Measurements from ENCODE around the gene FGD1. TPM values are rescaled to one million over a fixed set of nuclear protein-coding genes. Genes with fewer than 3 reads are reported as not detected.
A peak's percentile ranks its signal among the peaks of the same experiment; 100 is the strongest.
"Not testable (repeated sequence)": the region's sequence is repeated elsewhere in the genome, so short reads cannot be mapped to it uniquely, and the experiment has no call there.

The FGD1 gene
- under 1 TPM in 1 of 2 experiments, not detected in 1; 0.11 TPM for total RNA-seq
- 1 to 10 TPM in 1 of 2 donors, under 1 TPM in 1; 0.80 to 1.2 TPM for polyA plus RNA-seq

DNA sequence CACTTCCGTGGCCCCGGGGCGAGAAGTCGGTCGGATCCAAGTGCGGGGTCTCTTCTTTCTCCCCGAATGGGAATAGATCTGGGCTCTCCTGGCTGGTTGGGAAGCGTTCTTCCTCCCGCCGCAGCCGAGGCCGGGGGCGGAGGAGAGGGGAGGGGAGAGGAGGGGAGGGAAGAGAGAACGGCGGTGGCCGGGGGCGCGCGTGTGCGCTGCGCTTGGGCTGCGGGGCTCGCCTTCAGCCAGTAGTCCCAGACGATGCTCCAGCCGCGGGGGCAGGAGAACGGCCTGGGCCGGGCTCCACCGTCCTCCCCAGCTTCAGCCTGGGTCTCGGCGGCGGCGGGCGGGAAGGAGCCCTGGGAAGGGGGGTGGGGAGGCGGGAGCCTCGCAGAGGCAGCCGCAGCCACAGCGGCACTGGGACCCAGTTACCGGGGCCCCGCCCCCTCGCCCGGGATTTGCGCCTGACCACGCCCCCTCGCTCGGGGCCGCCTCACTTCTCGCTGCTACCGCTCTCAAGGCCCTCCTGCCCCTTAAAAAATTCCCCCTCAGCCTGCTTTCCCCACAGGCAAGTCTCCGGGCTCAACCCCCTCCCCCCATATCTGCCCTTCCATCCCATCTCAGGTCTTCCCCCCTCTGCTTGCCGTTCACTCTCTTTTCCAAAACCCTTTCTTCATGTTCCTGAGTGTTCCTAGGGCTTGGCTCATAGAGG, at the start of gene FGD1:
FGD1 (minus strand) TSS at position 421 of the 703 bp plus-strand sequence. CDS start 802 bp downstream, outside the sequence.
- no peaks in the 10 kb centered on the region for H3K9me3 ChIP-seq (ENCODE audit: control insufficient read depth in 1 of 2, low read length in 2 of 2)
- H3K4me1 ChIP-seq (ENCODE audit: insufficient read depth, low read length): no peaks in the 10 kb centered on the region
- ChIA-PET POLR2A (ENCODE audit: partially characterized antibody) (no interaction called here), CTCF (ENCODE audit: partially characterized antibody) (no interaction called here)
- DNase-seq: peak in 4 of 5 donors; percentile 2 to 12 (median 10)
- intact Hi-C loops (cut with micrococcal nuclease): no loop called here
- H3K4me3 ChIP-seq (ENCODE audit: low read length in 2 of 2): peak within 1 kb of the TSS in 1 of 2 donors; percentile 5
- Mint-ChIP-seq H3K4me3 (peak within 1 kb of the TSS; percentile 55 to 77 (median 74)), H3K36me3 (no peaks in the 10 kb centered on the region), H3K9me3 (peaks cover 0 to 4% (median 0%) of the 10 kb centered on the region in 8 donors), H3K27ac (peak within 1 kb of the TSS in 1 of 7 donors; percentile 0), H3K4me1 (peaks cover 0 to 6% (median 1%) of the 10 kb centered on the region in 4 donors), H3K27me3 (peaks cover 11 to 18% of the 10 kb centered on the region in 2 donors)
- H3K36me3 ChIP-seq (ENCODE audit: insufficient read depth, low read length): no peaks in the 10 kb centered on the region
- no peak within 1 kb of the TSS for H3K27ac ChIP-seq (ENCODE audit: low read depth, low read length)
- no peaks in the 10 kb centered on the region for H3K27me3 ChIP-seq (ENCODE audit: insufficient read depth, low read length)

DNA sequence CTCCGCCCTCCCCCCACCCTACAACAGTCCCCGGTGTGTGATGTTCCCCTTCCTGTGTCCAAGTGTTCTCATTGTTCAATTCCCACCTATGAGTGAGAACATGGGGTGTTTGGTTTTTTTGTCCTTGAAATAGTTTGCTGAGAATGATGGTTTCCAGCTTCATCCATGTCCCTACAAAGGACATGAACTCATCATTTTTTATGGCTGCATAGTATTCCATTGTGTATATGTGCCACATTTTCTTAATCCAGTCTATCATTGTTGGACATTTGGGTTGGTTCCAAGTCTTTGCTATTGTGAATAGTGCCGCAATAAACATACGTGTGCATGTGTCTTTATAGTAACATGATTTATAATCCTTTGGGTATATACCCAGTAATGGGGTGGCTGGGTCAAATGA, 46.2 kb upstream of the FGD1 start:
- H3K27ac ChIP-seq (ENCODE audit: low read depth, low read length); H3K27me3 Mint-ChIP-seq; H3K4me1 ChIP-seq (ENCODE audit: insufficient read depth, low read length); H3K4me3 ChIP-seq (ENCODE audit: low read length in 2 of 2); intact Hi-C loops (cut with micrococcal nuclease); CTCF ChIA-PET (ENCODE audit: partially characterized antibody); H3K9me3 Mint-ChIP-seq; H3K27ac Mint-ChIP-seq; H3K4me1 Mint-ChIP-seq; POLR2A ChIA-PET (ENCODE audit: partially characterized antibody); DNase-seq; H3K4me3 Mint-ChIP-seq; H3K27me3 ChIP-seq (ENCODE audit: insufficient read depth, low read length); H3K9me3 ChIP-seq (ENCODE audit: control insufficient read depth in 1 of 2, low read length in 2 of 2): not testable (repeated sequence)
- peaks cover 32 to 42% of the 10 kb centered on the region in 2 donors for H3K36me3 Mint-ChIP-seq
- H3K36me3 ChIP-seq (ENCODE audit: insufficient read depth, low read length): peaks cover 46% of the 10 kb centered on the region

DNA sequence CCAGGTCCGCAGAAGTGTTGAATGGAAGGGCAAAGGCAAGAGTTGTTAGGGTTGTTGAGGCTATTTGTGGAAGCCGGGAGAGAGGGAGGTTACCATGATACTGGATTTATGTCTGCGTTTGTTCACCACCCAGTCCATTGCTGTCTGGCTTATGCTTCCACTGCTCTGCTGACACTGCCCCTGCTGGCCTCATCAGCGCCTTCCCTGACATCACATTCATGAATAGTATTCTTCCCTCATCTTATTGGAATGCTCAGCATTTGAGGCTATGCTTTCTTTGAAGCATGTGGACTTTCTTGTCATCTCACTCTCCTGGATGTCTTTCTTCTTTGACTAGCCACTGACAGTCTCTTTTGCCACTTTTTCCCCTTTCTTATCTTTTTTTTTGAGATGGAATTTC, 44.3 kb upstream of the FGD1 start:
- Mint-ChIP-seq H3K36me3 (peaks cover 32 to 40% of the 10 kb centered on the region in 2 donors), H3K9me3 (no peaks in the 10 kb centered on the region), H3K4me3 (no peak overlapping the region), H3K27ac (peak overlapping the region in 2 of 7 donors; percentile 10 to 12), H3K4me1 (peaks cover 0 to 3% (median under 1%) of the 10 kb centered on the region in 4 donors), H3K27me3 (no peaks in the 10 kb centered on the region)
- Histone ChIP-seq H3K9me3 (ENCODE audit: control insufficient read depth in 1 of 2, low read length in 2 of 2) (no peaks in the 10 kb centered on the region), H3K4me3 (ENCODE audit: low read length in 2 of 2) (no peak overlapping the region), H3K27me3 (ENCODE audit: insufficient read depth, low read length) (no peaks in the 10 kb centered on the region), H3K27ac (ENCODE audit: low read depth, low read length) (no peak overlapping the region), H3K4me1 (ENCODE audit: insufficient read depth, low read length) (no peaks in the 10 kb centered on the region), H3K36me3 (ENCODE audit: insufficient read depth, low read length) (peaks cover 40% of the 10 kb centered on the region)
- no peak for DNase-seq
- intact Hi-C loops (cut with micrococcal nuclease): no loop called here
- CTCF ChIA-PET (ENCODE audit: partially characterized antibody): no interaction called here
- POLR2A ChIA-PET (ENCODE audit: partially characterized antibody): no interaction called here

DNA sequence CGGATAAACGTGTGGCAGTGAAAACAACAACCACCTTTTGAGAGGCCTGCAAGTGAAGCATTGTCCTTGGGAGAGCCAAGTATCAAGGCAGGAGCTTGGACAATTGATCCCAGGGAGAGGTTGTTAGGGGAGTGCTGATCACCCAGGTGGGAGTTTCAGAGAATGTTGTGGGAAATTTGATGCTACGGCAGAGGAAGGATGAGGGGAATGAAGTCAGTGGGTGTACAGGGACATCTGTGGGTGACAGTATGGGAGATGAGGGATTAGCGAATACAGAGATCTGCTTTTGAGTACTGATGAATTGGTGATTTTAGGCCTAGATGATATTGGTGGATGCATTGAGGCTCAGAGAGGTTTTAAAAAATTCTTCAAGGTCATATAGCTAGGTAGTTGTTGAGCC, 38.2 kb upstream of the FGD1 start:
- H3K4me1 ChIP-seq (ENCODE audit: insufficient read depth, low read length): peaks cover 34% of the 10 kb centered on the region
- peak overlapping the region in 2 of 7 donors; percentile 20 to 42 for H3K27ac Mint-ChIP-seq
- H3K4me3 Mint-ChIP-seq: peak overlapping the region in 5 of 8 donors; percentile 25 to 77 (median 50)
- ChIA-PET POLR2A (ENCODE audit: partially characterized antibody) (no interaction called here), CTCF (ENCODE audit: partially characterized antibody) (no interaction called here)
- no peak overlapping the region for H3K4me3 ChIP-seq (ENCODE audit: low read length in 2 of 2)
- H3K27me3 Mint-ChIP-seq: no peaks in the 10 kb centered on the region
- H3K36me3 Mint-ChIP-seq: peaks cover 7 to 29% of the 10 kb centered on the region in 2 donors
- H3K27ac ChIP-seq (ENCODE audit: low read depth, low read length): no peak overlapping the region
- no peak for DNase-seq
- intact Hi-C loops (cut with micrococcal nuclease): loop anchor here (5.0 kb wide), 1 partner anchor 177 kb away; the partner anchor contains the start of gene WNK3
- no peaks in the 10 kb centered on the region for H3K9me3 ChIP-seq (ENCODE audit: control insufficient read depth in 1 of 2, low read length in 2 of 2)
- H3K4me1 Mint-ChIP-seq: peaks cover 21 to 42% (median 32%) of the 10 kb centered on the region in 4 donors
- H3K27me3 ChIP-seq (ENCODE audit: insufficient read depth, low read length): no peaks in the 10 kb centered on the region
- H3K36me3 ChIP-seq (ENCODE audit: insufficient read depth, low read length): peaks cover 17% of the 10 kb centered on the region
- H3K9me3 Mint-ChIP-seq: peaks cover 0 to 6% (median 2%) of the 10 kb centered on the region in 8 donors

DNA sequence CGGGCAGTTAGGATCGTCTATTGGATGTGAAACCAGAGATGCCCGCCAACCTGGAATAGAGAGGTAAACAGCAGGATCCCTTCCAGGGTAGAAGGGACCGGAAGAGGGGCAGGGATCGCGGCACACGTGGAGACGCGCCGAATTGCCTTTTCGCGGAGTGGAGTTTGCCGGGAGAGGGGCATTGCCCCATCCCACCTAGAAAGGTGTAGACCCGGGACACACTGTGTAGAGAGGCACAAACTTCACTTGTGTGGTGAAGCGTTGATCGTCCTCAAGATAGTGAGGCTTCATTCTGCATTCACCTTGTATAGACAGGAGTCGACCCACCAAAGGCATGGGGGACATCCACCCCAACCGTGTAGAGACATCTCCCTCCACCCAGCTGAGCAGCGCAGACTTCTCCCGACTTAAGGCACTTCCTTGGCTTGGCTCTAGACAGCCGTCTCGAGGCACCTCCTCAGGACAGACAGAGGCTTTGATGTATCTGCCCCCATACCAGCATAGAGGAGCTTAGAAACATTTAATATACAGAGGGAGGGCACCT, 34.4 kb upstream of the FGD1 start:
- no peaks in the 10 kb centered on the region for H3K27me3 Mint-ChIP-seq
- DNase-seq: peak in 2 of 5 donors; percentile 1 to 42
- peaks cover 21 to 47% (median 32%) of the 10 kb centered on the region in 4 donors for H3K4me1 Mint-ChIP-seq
- H3K9me3 Mint-ChIP-seq: peaks cover 0 to 11% (median 4%) of the 10 kb centered on the region in 8 donors
- H3K27ac ChIP-seq (ENCODE audit: low read depth, low read length): peak overlapping the region; percentile 73
- intact Hi-C loops (cut with micrococcal nuclease): loop anchor here (1.0 to 5.0 kb wide), 5 partner anchors 90 to 486 kb away; partner anchors contain the start of genes PHF8, TSR2 and WNK3
- no peaks in the 10 kb centered on the region for H3K36me3 ChIP-seq (ENCODE audit: insufficient read depth, low read length)
- CTCF ChIA-PET (ENCODE audit: partially characterized antibody): interaction anchor here (1.5 kb wide), 1 partner anchor 90 kb away, joined by 3 read pairs; the partner anchor contains the start of gene TSR2
- H3K36me3 Mint-ChIP-seq: peaks cover 7 to 22% of the 10 kb centered on the region in 2 donors
- POLR2A ChIA-PET (ENCODE audit: partially characterized antibody): interaction anchor here (1.0 to 4.1 kb wide), 10 partner anchors 90 to 847 kb away, joined by 3 to 44 read pairs (median 6); partner anchors contain the start of genes APEX2, FAM120C, PHF8 and TSR2
- no peaks in the 10 kb centered on the region for H3K27me3 ChIP-seq (ENCODE audit: insufficient read depth, low read length)
- peak overlapping the region; percentile 90 to 97 (median 94) for H3K27ac Mint-ChIP-seq
- peaks cover 34% of the 10 kb centered on the region for H3K4me1 ChIP-seq (ENCODE audit: insufficient read depth, low read length)
- H3K4me3 ChIP-seq (ENCODE audit: low read length in 2 of 2): peak overlapping the region; percentile 88 to 97
- no peaks in the 10 kb centered on the region for H3K9me3 ChIP-seq (ENCODE audit: control insufficient read depth in 1 of 2, low read length in 2 of 2)
- H3K4me3 Mint-ChIP-seq: peak overlapping the region; percentile 91 to 99 (median 95)

DNA sequence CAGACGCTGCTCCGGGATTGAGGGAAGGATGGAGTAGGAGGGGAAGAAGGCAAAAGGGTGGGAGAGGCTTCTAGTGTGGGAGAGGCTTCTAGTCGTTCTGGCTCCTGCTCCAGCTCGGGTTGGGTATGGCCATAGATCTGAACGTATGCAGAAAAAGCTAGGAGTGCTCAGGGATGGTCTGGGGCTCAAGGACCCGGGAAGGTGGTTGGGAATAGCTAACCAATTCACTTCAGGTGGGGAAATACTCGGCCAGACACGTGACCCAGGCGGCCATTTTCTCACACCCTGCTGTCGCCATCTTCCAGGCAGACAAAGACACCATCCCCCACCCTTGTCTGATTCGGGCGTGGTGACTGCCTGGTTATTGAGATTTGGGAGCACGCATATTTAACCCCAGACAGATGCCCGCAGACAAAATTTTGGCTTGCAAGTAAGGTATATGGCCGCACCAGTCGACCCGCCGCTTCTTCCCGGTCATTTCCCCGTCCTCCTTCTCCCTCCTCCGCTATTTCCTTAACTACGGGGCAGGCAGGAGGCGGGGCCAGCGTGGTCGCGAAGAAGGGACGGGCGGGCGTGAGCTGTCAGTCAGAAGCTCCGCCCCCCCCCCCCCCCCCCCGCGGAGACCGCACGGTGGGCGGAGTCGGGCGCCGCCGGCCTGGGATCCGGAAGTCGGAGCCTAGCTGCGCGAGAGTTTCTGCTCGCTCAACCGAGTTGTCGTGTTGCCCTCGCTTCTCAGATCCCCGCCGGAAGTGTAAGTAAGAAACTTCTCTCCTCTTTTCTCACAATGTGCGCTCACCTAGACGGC, 33.7 kb upstream of the FGD1 start, which contains the start of gene GNL3L:
GNL3L (plus strand) TSS at position 668 of the 805 bp plus-strand sequence. CDS start 2,348 bp downstream, outside the sequence.
- Histone ChIP-seq H3K9me3 (ENCODE audit: control insufficient read depth in 1 of 2, low read length in 2 of 2) (no peaks in the 10 kb centered on the region), H3K27ac (ENCODE audit: low read depth, low read length) (peak within 1 kb of the TSS; percentile 73), H3K4me1 (ENCODE audit: insufficient read depth, low read length) (peaks cover 34% of the 10 kb centered on the region), H3K36me3 (ENCODE audit: insufficient read depth, low read length) (no peaks in the 10 kb centered on the region), H3K4me3 (ENCODE audit: low read length in 2 of 2) (peak within 1 kb of the TSS; percentile 88 to 97), H3K27me3 (ENCODE audit: insufficient read depth, low read length) (no peaks in the 10 kb centered on the region)
- H3K4me1 Mint-ChIP-seq: peaks cover 19 to 45% (median 30%) of the 10 kb centered on the region in 4 donors
- intact Hi-C loops (cut with micrococcal nuclease): loop anchor here (1.0 to 5.0 kb wide), 5 partner anchors 89 to 485 kb away; partner anchors contain the start of genes PHF8, TSR2 and WNK3
- peak within 1 kb of the TSS; percentile 91 to 99 (median 95) for H3K4me3 Mint-ChIP-seq
- CTCF ChIA-PET (ENCODE audit: partially characterized antibody): interaction anchor here (1.5 kb wide), 1 partner anchor 90 kb away, joined by 3 read pairs; the partner anchor contains the start of gene TSR2
- DNase-seq: peak; percentile 79 to 84 (median 82)
- H3K27ac Mint-ChIP-seq: peak within 1 kb of the TSS; percentile 91 to 98 (median 96)
- POLR2A ChIA-PET (ENCODE audit: partially characterized antibody): interaction anchor here (1.0 to 4.1 kb wide), 11 partner anchors 22 to 846 kb away, joined by 3 to 44 read pairs (median 6); partner anchors contain the start of genes APEX2, FAM120C, PHF8 and TSR2
- peaks cover 0 to 11% (median 4%) of the 10 kb centered on the region in 8 donors for H3K9me3 Mint-ChIP-seq
- H3K27me3 Mint-ChIP-seq: no peaks in the 10 kb centered on the region
- H3K36me3 Mint-ChIP-seq: peaks cover 7 to 21% of the 10 kb centered on the region in 2 donors

Data from CD4-positive, alpha-beta memory T cell (primary cell).